HG02610 (cell line): ENCODE data around the gene PGGT1B.

Experiments used
- ATAC-seq: cut with Tn5 transposase; IDR thresholded peaks from one replicate; pipeline ENCODE4 v1.9.1; 2021; ENCODE audit warnings: mild to moderate bottlenecking, moderate library complexity; ENCODE audit not compliant: unreplicated experiment

Gene PGGT1B

GRCh38 chr5:115262321-115263077 lies at the start of gene PGGT1B:
Gene PGGT1B (minus strand): TSS chr5:115262877. CDS start chr5:115262851, 26 bp downstream.
- ATAC-seq, result peak; percentile 94

- ATAC-seq, result no peak
Measured at GRCh38 chr5:115309751-115310370, 47.2 kb upstream of the PGGT1B start.

- ATAC-seq, result no peak
Measured at GRCh38 chr5:115308815-115309214, 46.1 kb upstream of the PGGT1B start.

GRCh38 chr5:115306011-115306536 lies 43.4 kb upstream of the PGGT1B start:
- no peak for ATAC-seq

GRCh38 chr5:115304496-115304895 lies 41.8 kb upstream of the PGGT1B start:
- no peak for ATAC-seq

- ATAC-seq, result no peak
Measured at GRCh38 chr5:115298811-115299210, 36.1 kb upstream of the PGGT1B start.

GRCh38 chr5:115297031-115297430 lies 34.4 kb upstream of the PGGT1B start:
- no peak for ATAC-seq

GRCh38 chr5:115296124-115297022 lies 33.7 kb upstream of the PGGT1B start, which contains the start of gene CCDC112:
Gene CCDC112 (minus strand): TSS chr5:115296654. CDS start chr5:115296543, 111 bp downstream.
- ATAC-seq, result peak; percentile 77

- no peak for ATAC-seq
Measured at GRCh38 chr5:115295777-115296123, 33.1 kb upstream of the PGGT1B start.

- ATAC-seq, result no peak
Measured at GRCh38 chr5:115291397-115291796, 28.7 kb upstream of the PGGT1B start.

GRCh38 chr5:115289104-115289503 lies 26.4 kb upstream of the PGGT1B start:
- ATAC-seq, result no peak

- no peak for ATAC-seq
Measured at GRCh38 chr5:115284021-115284420, 21.3 kb upstream of the PGGT1B start.

GRCh38 chr5:115282131-115282530 lies 19.5 kb upstream of the PGGT1B start:
- no peak for ATAC-seq

- ATAC-seq, result no peak
Measured at GRCh38 chr5:115274584-115274983, 11.9 kb upstream of the PGGT1B start.

- no peak for ATAC-seq
Measured at GRCh38 chr5:115272297-115272958, 9.8 kb upstream of the PGGT1B start.

GRCh38 chr5:115271295-115272050 lies 8.8 kb upstream of the PGGT1B start:
- no peak for ATAC-seq

- ATAC-seq, result no peak
Measured at GRCh38 chr5:115267617-115268016, 4.9 kb upstream of the PGGT1B start.

GRCh38 chr5:115265220-115265619 lies 2.5 kb upstream of the PGGT1B start:
- no peak for ATAC-seq

GRCh38 chr5:115264786-115265185 lies 2.1 kb upstream of the PGGT1B start:
- ATAC-seq, result no peak

- no peak for ATAC-seq
Measured at GRCh38 chr5:115263078-115263380, 352 bp upstream of the PGGT1B start.
